ENCODE results near the gene MTHFD2L. TPM values are rescaled to one million over a fixed set of nuclear protein-coding genes. Genes with fewer than 3 reads are reported as not detected.
A peak's percentile ranks its signal among the peaks of the same experiment; 100 is the strongest.

MTHFD2L gene
- total and polyA plus RNA-seq, 9 of the 15 experiments (the other 6 are each of a cell fraction or from before 2014, with no cell fraction given): 10.0 to 39.0 (median 26.0) TPM

DNA sequence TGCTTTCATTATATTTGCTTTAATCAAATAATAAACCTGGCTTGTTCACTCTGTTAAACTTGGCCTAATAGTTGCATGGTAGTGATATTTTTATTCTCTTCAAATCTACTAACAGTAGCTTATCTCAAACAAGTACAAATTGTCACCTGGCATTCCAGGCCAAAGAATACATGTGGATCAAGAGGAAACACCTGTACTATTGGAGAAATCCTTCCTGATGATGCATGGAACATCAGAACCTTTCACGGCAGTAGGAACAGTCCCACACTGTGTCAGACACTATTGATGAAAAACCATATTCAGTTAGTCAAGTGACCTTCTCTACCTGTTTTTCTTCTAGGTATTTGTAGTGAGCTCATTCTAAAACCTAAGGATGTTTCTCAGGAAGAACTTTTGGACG lies 17.0 kb downstream of the MTHFD2L start:
- ATAC-seq: no peak
- Histone ChIP-seq H3K27me3 (ENCODE audit: control insufficient read depth in 2 of 2, insufficient read depth in 2 of 2, low read length in 2 of 2) (no peaks in the 10 kb centered on the region), H3K36me3 (ENCODE audit: control insufficient read depth, insufficient read depth, low read length) (peaks cover 4% of the 10 kb centered on the region; the same call in 1 of the 3 replicates), H3K9me3 (replicated peaks; ENCODE audit: control insufficient read depth, insufficient read depth, low read depth, low read length) (no peaks in the 10 kb centered on the region), H3K9me1 (ENCODE audit: control insufficient read depth, insufficient read depth, low read length) (no peaks in the 10 kb centered on the region), H2AFZ (ENCODE audit: low read depth, low read length) (no peak overlapping the region), H3K4me2 (ENCODE audit: insufficient read depth, low read length) (no peak overlapping the region), H4K20me1 (replicated peaks; ENCODE audit: control insufficient read depth, insufficient read depth, low read length) (no peaks in the 10 kb centered on the region), H3K4me3 (no peak overlapping the region), H3K27ac (ENCODE audit: extremely low read depth, low read depth, low read length) (no peak overlapping the region), H3K79me2 (ENCODE audit: control insufficient read depth, insufficient read depth, low read length) (no peaks in the 10 kb centered on the region), H3K9ac (ENCODE audit: insufficient read depth in 1 of 2, low read depth in 2 of 2, low read length in 2 of 2) (no peak overlapping the region), H3K4me1 (replicated peaks in 1 of 2; ENCODE audit: control insufficient read depth in 2 of 2, insufficient read depth in 2 of 2, low read length in 2 of 2) (peaks cover 4 to 12% of the 10 kb centered on the region in 2 experiments; a peak in 2 of 5 replicates)
- in situ Hi-C loops (cut with MboI) (no loop called here), intact Hi-C loops (cut with micrococcal nuclease) (no loop called here)
- POLR2A ChIA-PET: interaction anchor here (1.1 to 1.5 kb wide), 3 partner anchors 9 to 22 kb away, joined by 3 to 6 read pairs (median 5); no protein-coding TSS in a partner anchor
- BruUV-seq (replicated peaks): no TSS peak
- DNase-seq (ENCODE audit: extremely low read depth in 1 of 4, low spot score in 3 of 4): no peak
- TF ChIP-seq ZBED1 (IDR thresholded peaks at IDR 0.05) (no peak), MTA3 (IDR thresholded peaks at IDR 0.05; ENCODE audit: borderline replicate concordance) (no peak), ETV5 (CRISPR knock-in tag; IDR thresholded peaks at IDR 0.05; ENCODE audit: low read depth) (no peak), PHB2 (IDR thresholded peaks at IDR 0.05; ENCODE audit: low read depth) (no peak), SNRNP70 (optimal IDR thresholded peaks at IDR 0.05; ENCODE audit: low read depth, low read length) (no peak), NR3C1 (CRISPR knock-in tag; IDR thresholded peaks at IDR 0.05) (no peak), BHLHE40 (IDR thresholded peaks at IDR 0.05; ENCODE audit: low read length) (no peak), ETV1 (tag; conservative IDR thresholded peaks at IDR 0.05; ENCODE audit: low read depth) (no peak), PHF8 (IDR thresholded peaks at IDR 0.05; ENCODE audit: borderline replicate concordance, low read length) (no peak), ZNF140 (CRISPR knock-in tag; IDR thresholded peaks at IDR 0.05) (no peak), SRF (CRISPR knock-in tag; IDR thresholded peaks at IDR 0.05) (no peak)
- TF ChIP-seq, protein P1, sequence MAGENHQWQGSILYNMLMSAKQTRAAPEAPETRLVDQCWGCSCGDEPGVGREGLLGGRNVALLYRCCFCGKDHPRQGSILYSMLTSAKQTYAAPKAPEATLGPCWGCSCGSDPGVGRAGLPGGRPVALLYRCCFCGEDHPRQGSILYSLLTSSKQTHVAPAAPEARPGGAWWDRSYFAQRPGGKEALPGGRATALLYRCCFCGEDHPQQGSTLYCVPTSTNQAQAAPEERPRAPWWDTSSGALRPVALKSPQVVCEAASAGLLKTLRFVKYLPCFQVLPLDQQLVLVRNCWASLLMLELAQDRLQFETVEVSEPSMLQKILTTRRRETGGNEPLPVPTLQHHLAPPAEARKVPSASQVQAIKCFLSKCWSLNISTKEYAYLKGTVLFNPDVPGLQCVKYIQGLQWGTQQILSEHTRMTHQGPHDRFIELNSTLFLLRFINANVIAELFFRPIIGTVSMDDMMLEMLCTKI (IDR thresholded peaks at IDR 0.05; ENCODE audit: partially characterized antibody): no peak
- TF ChIP-seq, protein P2, sequence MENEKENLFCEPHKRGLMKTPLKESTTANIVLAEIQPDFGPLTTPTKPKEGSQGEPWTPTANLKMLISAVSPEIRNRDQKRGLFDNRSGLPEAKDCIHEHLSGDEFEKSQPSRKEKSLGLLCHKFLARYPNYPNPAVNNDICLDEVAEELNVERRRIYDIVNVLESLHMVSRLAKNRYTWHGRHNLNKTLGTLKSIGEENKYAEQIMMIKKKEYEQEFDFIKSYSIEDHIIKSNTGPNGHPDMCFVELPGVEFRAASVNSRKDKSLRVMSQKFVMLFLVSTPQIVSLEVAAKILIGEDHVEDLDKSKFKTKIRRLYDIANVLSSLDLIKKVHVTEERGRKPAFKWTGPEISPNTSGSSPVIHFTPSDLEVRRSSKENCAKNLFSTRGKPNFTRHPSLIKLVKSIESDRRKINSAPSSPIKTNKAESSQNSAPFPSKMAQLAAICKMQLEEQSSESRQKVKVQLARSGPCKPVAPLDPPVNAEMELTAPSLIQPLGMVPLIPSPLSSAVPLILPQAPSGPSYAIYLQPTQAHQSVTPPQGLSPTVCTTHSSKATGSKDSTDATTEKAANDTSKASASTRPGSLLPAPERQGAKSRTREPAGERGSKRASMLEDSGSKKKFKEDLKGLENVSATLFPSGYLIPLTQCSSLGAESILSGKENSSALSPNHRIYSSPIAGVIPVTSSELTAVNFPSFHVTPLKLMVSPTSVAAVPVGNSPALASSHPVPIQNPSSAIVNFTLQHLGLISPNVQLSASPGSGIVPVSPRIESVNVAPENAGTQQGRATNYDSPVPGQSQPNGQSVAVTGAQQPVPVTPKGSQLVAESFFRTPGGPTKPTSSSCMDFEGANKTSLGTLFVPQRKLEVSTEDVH (IDR thresholded peaks at IDR 0.05; ENCODE audit: low read depth, partially characterized antibody): no peak
- CTCF ChIA-PET (ENCODE audit: low intra/inter-chr PET ratio): no interaction called here
- peak; percentile 78 for FAIRE-seq
- WGBS (ENCODE audit: insufficient coverage, low coverage, missing lambda C conversion rate): 70% methylated on average over 2 of the region's 2 CpGs

Data from K562 (cell line).